A549 (cell line): Measurements from ENCODE around the gene LAMTOR5. TPM values are rescaled to one million over a fixed set of nuclear protein-coding genes. Genes with fewer than 3 reads are reported as not detected.

Experiments
- ATAC-seq, 2 experiments: fragments of 200-7000 bp in 1 of 2; fragments of >200 bp in 1 of 2; cut with Nextera tagmentation in 1 of 2; cut with Tn5 transposase in 1 of 2; 3 replicates each; pipeline versions ENCODE4 v1.8.0 to v1.9.1; 2018 to 2020; ENCODE audit warnings: mild to moderate bottlenecking in 1 of 2, moderate library complexity in 1 of 2
- CTCF ChIA-PET: fragments of 300-600 bp; sonication (Branson Sonifier 250); formaldehyde crosslinking; extraction: SDS; loops from one replicate; lab custom pipeline; 2021; ENCODE audit warnings: antibody characterized with exemption, inconsistent platforms; lab: Yijun Ruan, JAX
- POLR2A ChIA-PET: fragments of 350-600 bp; formaldehyde crosslinking; extraction: SDS; loops from one replicate; lab custom pipeline; 2021; ENCODE audit warnings: antibody characterized with exemption, inconsistent platforms; lab: Yijun Ruan, JAX
- DNase-seq, 2 experiments: peaks; one replicate each; pipeline versions ENCODE4 v3.0.0 to v3.0.0-alpha.2; 2011 to 2016; ENCODE audit warnings: low read depth in 1 of 2, low spot score in 1 of 2
- FAIRE-seq: peaks from 2 replicates; lab custom pipeline; 2011; peaks lifted over from hg19 to GRCh38; lab: Jason Lieb, UNC
- H3K27ac ChIP-seq, 2 experiments: fragments of >200 bp; sonication (Bioruptor Twin); formaldehyde crosslinking; 3 replicates each; pipeline ENCODE4 v1.5.1; 2016 to 2017
- H3K4me1 ChIP-seq: fragments of >200 bp; sonication (Bioruptor Twin); formaldehyde crosslinking; 3 replicates; pipeline ENCODE4 v1.6.1; 2016
- H3K4me2 ChIP-seq: fragments of >200 bp; sonication (Bioruptor Twin); formaldehyde crosslinking; 3 replicates; pipeline ENCODE4 v1.6.1; 2016
- H3K4me3 ChIP-seq: fragments of >200 bp; sonication (Bioruptor Twin); formaldehyde crosslinking; 3 replicates; pipeline ENCODE4 v1.5.1; 2016
- H3K9me3 ChIP-seq: fragments of >200 bp; sonication (Bioruptor Twin); formaldehyde crosslinking; 3 replicates; pipeline ENCODE4 v1.6.1; 2016
- ATOH8 ChIP-seq: fragments of 250-450 bp; sonication (Bioruptor Pico); IDR thresholded peaks from 2 replicates; pipeline ENCODE4 v1.5.0; 2020; ENCODE audit warnings: low read depth, mild to moderate bottlenecking, moderate library complexity
- CEBPB ChIP-seq, 2 experiments: fragments of >200 bp in 1 of 2; sonication (Bioruptor Twin) in 1 of 2; formaldehyde crosslinking in 1 of 2; IDR thresholded peaks; 2 replicates each; pipeline ENCODE4 v1.6.1; 2012 to 2016
- CTCF ChIP-seq: fragments of >200 bp; sonication (Bioruptor Twin); formaldehyde crosslinking; IDR thresholded peaks from 3 replicates; pipeline ENCODE4 v1.5.1; 2016
- EHMT2 ChIP-seq: fragments of 200-600 bp; sonication (generic); IDR thresholded peaks from 2 replicates; pipeline ENCODE4 v1.6.1; 2016; ENCODE audit warnings: antibody characterized with exemption, low read depth, mild to moderate bottlenecking, moderate library complexity
- ELK1 ChIP-seq: fragments of 150-350 bp; IDR thresholded peaks from 2 replicates; pipeline ENCODE4 v1.6.1; 2014; ENCODE audit warnings: low read depth, mild to moderate bottlenecking, low read length
- EP300 ChIP-seq, 2 experiments: fragments of >200 bp; sonication (Bioruptor Twin); formaldehyde crosslinking; IDR thresholded peaks; 2 replicates in 1 of 2; 3 replicates in 1 of 2; pipeline ENCODE4 v1.6.1; 2016 to 2017
- FOSL2 ChIP-seq, 2 experiments: fragments of 450-650 bp in 1 of 2; fragments of >200 bp in 1 of 2; sonication (Bioruptor Twin) in 1 of 2; formaldehyde crosslinking; IDR thresholded peaks; 2 replicates each; pipeline versions ENCODE4 v1.5.0 to v1.6.1; 2016 to 2020; ENCODE audit warnings: mild to moderate bottlenecking in 1 of 2, moderate library complexity in 1 of 2
- FOXS1 ChIP-seq: fragments of 250-450 bp; sonication (Bioruptor Pico); IDR thresholded peaks from 2 replicates; pipeline ENCODE4 v1.5.0; 2020; ENCODE audit warnings: mild to moderate bottlenecking, moderate library complexity
- HOXB5 ChIP-seq: fragments of 250-450 bp; sonication (Bioruptor Pico); IDR thresholded peaks from 2 replicates; pipeline ENCODE4 v1.5.0; 2020; ENCODE audit warnings: mild to moderate bottlenecking, moderate library complexity
- JUN ChIP-seq, 2 experiments: fragments of >200 bp; sonication (Bioruptor Twin); formaldehyde crosslinking; IDR thresholded peaks; 2 replicates in 1 of 2; 3 replicates in 1 of 2; pipeline ENCODE4 v1.6.1; 2016 to 2017
- MAX ChIP-seq: IDR thresholded peaks from 2 replicates; pipeline ENCODE4 v1.6.1; 2012
- POLR2AphosphoS2 ChIP-seq: conservative IDR thresholded peaks from 2 replicates; pipeline ENCODE4 v1.6.1; 2012; ENCODE audit warnings: low read length, improper control_type of control experiment, inconsistent platforms
- RCOR1 ChIP-seq: fragments of 150-350 bp; IDR thresholded peaks from 2 replicates; pipeline ENCODE4 v1.6.1; 2014; ENCODE audit warnings: antibody characterized with exemption, low read length, low read depth
- ZC3H11A ChIP-seq: fragments of 450-650 bp; IDR thresholded peaks from 2 replicates; pipeline ENCODE4 v1.6.1; 2014; ENCODE audit warnings: antibody characterized with exemption, mild to moderate bottlenecking
- ZFP36 ChIP-seq: fragments of 450-650 bp; IDR thresholded peaks from 2 replicates; pipeline ENCODE4 v1.6.1; 2014; ENCODE audit warnings: borderline replicate concordance; ENCODE audit not compliant: partially characterized antibody
- WGBS: methylation state at CpG from one replicate; pipeline ENCODE4 v1.1.6; 2017; ENCODE audit errors: missing lambda C conversion rate; 5-methylcytosine and 5-hydroxymethylcytosine counted together
- polyA plus RNA-seq, 4 experiments: library from polyadenylated mRNA; depleted of rRNA in 3 of 4; stranded (reverse); fragments of >200 nt; fragmentation: RNase III in 1 of 4; extraction: RNeasy Plus Mini Kit Qiagen cat#74134 plus additional on column Dnase treatment in 1 of 4; gene quantifications; 2 replicates in 3 of 4; 3 replicates in 1 of 4; pipeline ENCODE4 v1.2.3, GENCODE V29; 2011 to 2017

The LAMTOR5 gene
- polyA plus RNA-seq, 2 of the 4 experiments (the other 2 are of a cell fraction), result 254 to 256 TPM

- no peak for TF ChIP-seq ATOH8 (CRISPR knock-in tag)
These were observed 26.7 kb downstream of the LAMTOR5 start (continued) for GRCh38 chr1:110380672-110381283.

GRCh38 chr1:110375490-110375889 lies 32.0 kb downstream of the LAMTOR5 start:
- 93% methylated on average over 1 of the region's 1 CpG for WGBS
- DNase-seq, result no peak
- H3K4me1 ChIP-seq, result peaks cover 14% of the 10 kb centered on the region; the same call in 2 of the 3 replicates
- no peak for FAIRE-seq
- CTCF ChIA-PET, result no interaction called here
- H3K27ac ChIP-seq, result no peak overlapping the region
- ATAC-seq, result no peak
- POLR2A ChIA-PET, result no interaction called here
- H3K4me2 ChIP-seq, result no peak overlapping the region
- H3K4me3 ChIP-seq, result no peak overlapping the region
- no peaks in the 10 kb centered on the region for H3K9me3 ChIP-seq
- TF ChIP-seq CEBPB (IDR thresholded peaks at IDR 0.05) (no peak), ZC3H11A (no peak), FOXS1 (CRISPR knock-in tag) (no peak), ELK1 (no peak), HOXB5 (CRISPR knock-in tag) (no peak), ATOH8 (CRISPR knock-in tag) (no peak)
- TF ChIP-seq, all 56 proteins: peak for 0

GRCh38 chr1:110370827-110371226 lies 36.7 kb downstream of the LAMTOR5 start:
- ChIA-PET CTCF (interaction anchor here (0.7 kb wide), 2 partner anchors 16 to 22 kb away, joined by 3 to 5 read pairs; no protein-coding TSS in a partner anchor), POLR2A (no interaction called here)
- no peak overlapping the region for H3K27ac ChIP-seq
- no peaks in the 10 kb centered on the region for H3K9me3 ChIP-seq
- no peak for DNase-seq
- no peak for FAIRE-seq
- H3K4me3 ChIP-seq, result no peak overlapping the region
- TF ChIP-seq FOSL2 (IDR thresholded peaks at IDR 0.05), result no peak
- 0 out of 2 replicates have a peak, but pooled peaks have one; percentile 24 for TF ChIP-seq FOSL2 (CRISPR knock-in tag; IDR thresholded peaks at IDR 0.05)
- TF ChIP-seq JUN (IDR thresholded peaks at IDR 0.05), result no peak
- TF ChIP-seq, all 56 proteins: peak for 1
- Histone ChIP-seq H3K4me1 (peaks cover 16% of the 10 kb centered on the region; the same call in 2 of the 3 replicates), H3K4me2 (no peak overlapping the region)
- 5% methylated on average over 1 of the region's 1 CpG for WGBS
- peak; percentile 74 to 76; a peak in 4 of 6 replicates for ATAC-seq

GRCh38 chr1:110364221-110364620 lies 43.3 kb downstream of the LAMTOR5 start:
- Histone ChIP-seq H3K4me1 (no peaks in the 10 kb centered on the region), H3K4me2 (no peak overlapping the region), H3K9me3 (no peaks in the 10 kb centered on the region), H3K4me3 (no peak overlapping the region), H3K27ac (no peak overlapping the region)
- no peak for DNase-seq
- FAIRE-seq, result no peak
- ATAC-seq, result no peak
- POLR2A ChIA-PET, result no interaction called here
- CTCF ChIA-PET, result no interaction called here
- no peak for TF ChIP-seq POLR2AphosphoS2
- TF ChIP-seq CTCF, result no peak
- TF ChIP-seq EP300 (IDR thresholded peaks at IDR 0.05), result no peak
- no peak for TF ChIP-seq ZC3H11A
- no peak for TF ChIP-seq MAX
- TF ChIP-seq ELK1, result no peak
- no peak for TF ChIP-seq ZFP36
- no peak for TF ChIP-seq EHMT2
- TF ChIP-seq RCOR1, result no peak
- TF ChIP-seq, all 56 proteins: peak for 0
- WGBS, result 92% methylated on average over 3 of the region's 3 CpGs
